WTC11 (cell line): ENCODE measurements around the gene LNX1. TPM values are rescaled to one million over a fixed set of nuclear protein-coding genes. Genes with fewer than 3 reads are reported as not detected.

Source experiments
- ATAC-seq: fragments of 200-7000 bp; cut with Tn5 transposase; 2 replicates; pipeline ENCODE4 v1.10.0; 2021; ENCODE audit warnings: mild to moderate bottlenecking, moderate library complexity
- CTCF ChIA-PET: fragments of 300-600 bp; sonication (Branson Sonifier 250); formaldehyde crosslinking; loops from one replicate; lab custom pipeline; 2021; ENCODE audit warnings: antibody characterized with exemption; lab: Charles Lee
- POLR2A ChIA-PET: fragments of 350-600 bp; sonication (Branson Sonifier 250); formaldehyde crosslinking; loops from one replicate; lab custom pipeline; 2021; ENCODE audit warnings: antibody characterized with exemption; lab: Charles Lee
- DNase-seq: peaks from one replicate; pipeline ENCODE4 v3.0.0; 2021; ENCODE audit warnings: low spot score
- H3K27ac Mint-ChIP-seq: 2 replicates; pipeline ENCODE4 v1.8.0; 2021; ENCODE audit warnings: mixed read lengths
- H3K27me3 Mint-ChIP-seq: 2 replicates; pipeline ENCODE4 v1.8.0; 2021; ENCODE audit warnings: low read depth, mild to moderate bottlenecking, moderate library complexity, mixed read lengths
- H3K36me3 Mint-ChIP-seq: 2 replicates; pipeline ENCODE4 v1.8.0; 2021; ENCODE audit warnings: mixed read lengths
- H3K4me1 Mint-ChIP-seq: 2 replicates; pipeline ENCODE4 v1.8.0; 2022; ENCODE audit warnings: mixed read lengths
- H3K4me3 Mint-ChIP-seq: 2 replicates; pipeline ENCODE4 v1.8.0; 2021; ENCODE audit warnings: mild to moderate bottlenecking, moderate library complexity, mixed read lengths
- H3K9me3 Mint-ChIP-seq: 2 replicates; pipeline ENCODE4 v1.8.0; 2021; ENCODE audit warnings: mixed read lengths
- AR ChIP-seq: fragments of 250-450 bp; sonication (Bioruptor Pico); IDR thresholded peaks from 2 replicates; pipeline ENCODE4 v1.9.0; 2021; ENCODE audit warnings: mild to moderate bottlenecking
- CREM ChIP-seq: sonication (generic); formaldehyde crosslinking; IDR thresholded peaks from 2 replicates; pipeline ENCODE4 v1.8.1; 2022; ENCODE audit warnings: mild to moderate bottlenecking, missing genetic modification reagents, moderate library complexity
- CTCF ChIP-seq: fragments of 200-600 bp; IDR thresholded peaks from 2 replicates; pipeline ENCODE4 v1.8.0; 2022; ENCODE audit warnings: antibody characterized with exemption
- ELF4 ChIP-seq: sonication (generic); formaldehyde crosslinking; IDR thresholded peaks from 2 replicates; pipeline ENCODE4 v1.8.1; 2022; ENCODE audit warnings: low read depth, mild to moderate bottlenecking, moderate library complexity, missing genetic modification reagents
- GTF2I ChIP-seq: fragments of 250-450 bp; sonication (Bioruptor Pico); conservative IDR thresholded peaks from 2 replicates; pipeline ENCODE4 v1.4.0; 2021; ENCODE audit warnings: mild to moderate bottlenecking
- HMGA2 ChIP-seq: fragments of 250-450 bp; sonication (Bioruptor Pico); IDR thresholded peaks from 2 replicates; pipeline ENCODE4 v1.4.0; 2021; ENCODE audit warnings: mild to moderate bottlenecking, moderate library complexity
- IRF1 ChIP-seq: sonication (generic); formaldehyde crosslinking; IDR thresholded peaks from 2 replicates; pipeline ENCODE4 v1.8.0; 2023; ENCODE audit warnings: missing genetic modification reagents
- JAZF1 ChIP-seq: fragments of 250-450 bp; sonication (Bioruptor Pico); IDR thresholded peaks from 2 replicates; pipeline ENCODE4 v1.9.0; 2021; ENCODE audit warnings: moderate library complexity, mild to moderate bottlenecking, inconsistent platforms
- JUN ChIP-seq: sonication (generic); formaldehyde crosslinking; IDR thresholded peaks from 2 replicates; pipeline ENCODE4 v1.8.0; 2023; ENCODE audit warnings: mild to moderate bottlenecking, missing genetic modification reagents
- MAX ChIP-seq: sonication (generic); formaldehyde crosslinking; IDR thresholded peaks from 2 replicates; pipeline ENCODE4 v1.8.0; 2022; ENCODE audit warnings: mild to moderate bottlenecking, missing genetic modification reagents
- NFATC4 ChIP-seq: fragments of 250-450 bp; sonication (Bioruptor Pico); IDR thresholded peaks from 2 replicates; pipeline ENCODE4 v1.9.0; 2021; ENCODE audit warnings: mild to moderate bottlenecking
- OVOL2 ChIP-seq: fragments of 250-450 bp; sonication (Bioruptor Pico); IDR thresholded peaks from 2 replicates; pipeline ENCODE4 v1.9.0; 2021; ENCODE audit warnings: mild to moderate bottlenecking, borderline replicate concordance
- PREB ChIP-seq: sonication (generic); formaldehyde crosslinking; IDR thresholded peaks from 2 replicates; pipeline ENCODE4 v1.8.1; 2022; ENCODE audit warnings: mild to moderate bottlenecking, missing genetic modification reagents, moderate library complexity, borderline replicate concordance
- SMAD3 ChIP-seq: sonication (generic); formaldehyde crosslinking; IDR thresholded peaks from 2 replicates; pipeline ENCODE4 v1.8.0; 2022; ENCODE audit warnings: missing genetic modification reagents, mild to moderate bottlenecking, borderline replicate concordance
- SOX15 ChIP-seq: fragments of 250-450 bp; sonication (Bioruptor Pico); IDR thresholded peaks from 2 replicates; pipeline ENCODE4 v1.9.0; 2021; ENCODE audit warnings: mild to moderate bottlenecking
- ZBTB43 ChIP-seq: sonication (generic); formaldehyde crosslinking; IDR thresholded peaks from 2 replicates; pipeline ENCODE4 v1.8.1; 2023; ENCODE audit warnings: mild to moderate bottlenecking, missing genetic modification reagents
- ZNF396 ChIP-seq: fragments of 250-450 bp; sonication (Bioruptor Pico); IDR thresholded peaks from 2 replicates; pipeline ENCODE4 v1.8.0; 2021; ENCODE audit warnings: mild to moderate bottlenecking, moderate library complexity, borderline replicate concordance
- ZNF416 ChIP-seq: fragments of 250-450 bp; sonication (Bioruptor Pico); IDR thresholded peaks from 2 replicates; pipeline ENCODE4 v1.9.0; 2021; ENCODE audit warnings: mild to moderate bottlenecking, inconsistent platforms
- ZNF425 ChIP-seq: fragments of 250-450 bp; sonication (Bioruptor Pico); conservative IDR thresholded peaks from 2 replicates; pipeline ENCODE4 v1.9.0; 2021; ENCODE audit warnings: mild to moderate bottlenecking
- total RNA-seq: library from RNA; stranded (reverse); gene quantifications from 3 replicates; pipeline ENCODE4 v1.2.3, GENCODE V29; 2021

LNX1 gene
- total RNA-seq, 1 experiment from 2014 or later: 5.9 TPM

GRCh38 chr4:53510321-53510720, 81.0 kb downstream of the LNX1 start:
- POLR2A ChIA-PET: no interaction called here
- DNase-seq: no peak
- no peaks in the 10 kb centered on the region for H3K36me3 Mint-ChIP-seq

More at GRCh38 chr4:53510321-53510720, 81.0 kb downstream of the LNX1 start:
- CTCF ChIA-PET: interaction anchor here (0.8 kb wide), 1 partner anchor 724 kb away, joined by 3 read pairs; no protein-coding TSS in a partner anchor
- ATAC-seq: no peak
- no peaks in the 10 kb centered on the region; the same call in 1 of the 2 replicates for H3K9me3 Mint-ChIP-seq
- H3K4me1 Mint-ChIP-seq: no peaks in the 10 kb centered on the region
- no peak overlapping the region for H3K27ac Mint-ChIP-seq
- H3K4me3 Mint-ChIP-seq: no peak overlapping the region
- H3K27me3 Mint-ChIP-seq: no peaks in the 10 kb centered on the region
- TF ChIP-seq JAZF1 (no peak), NFATC4 (CRISPR knock-in tag) (no peak), AR (CRISPR knock-in tag) (no peak), ZNF425 (CRISPR knock-in tag) (no peak), PREB (no peak), JUN (CRISPR knock-in tag) (no peak), ELF4 (CRISPR knock-in tag) (no peak), SOX15 (CRISPR knock-in tag) (no peak), MAX (CRISPR knock-in tag) (no peak), CTCF (no peak), IRF1 (CRISPR knock-in tag) (no peak), ZNF416 (CRISPR knock-in tag) (no peak), ZNF396 (CRISPR knock-in tag) (no peak), SMAD3 (no peak), HMGA2 (CRISPR knock-in tag) (no peak), GTF2I (CRISPR knock-in tag) (no peak), OVOL2 (CRISPR knock-in tag) (no peak), CREM (no peak), ZBTB43 (CRISPR knock-in tag) (no peak)
